DMS53 treated with DMSO at 0.1 percent for 48 hours (cell line): ENCODE measurements around the gene CYB5R3.
A peak's percentile ranks its signal among the peaks of the same experiment; 100 is the strongest.
"Not testable (repeated sequence)": the region's sequence is repeated elsewhere in the genome, so short reads cannot be mapped to it uniquely, and the experiment has no call there.

Source experiments
- DNase-seq: peaks from one replicate; lab custom pipeline; 2025; ENCODE audit not compliant: unreplicated experiment; lab: John Stamatoyannopoulos, UW

Gene CYB5R3

GRCh38 chr22:42679691-42680090, 30.5 kb upstream of the CYB5R3 start:
- no peak for DNase-seq

- DNase-seq: no peak
Observed at GRCh38 chr22:42678894-42679293, 29.7 kb upstream of the CYB5R3 start.

GRCh38 chr22:42677936-42678335, 28.7 kb upstream of the CYB5R3 start:
- not testable (repeated sequence) for DNase-seq

- no peak for DNase-seq
Observed at GRCh38 chr22:42676059-42676607, 26.9 kb upstream of the CYB5R3 start.

- peak; percentile 6 for DNase-seq
Observed at GRCh38 chr22:42673898-42674401, 24.8 kb upstream of the CYB5R3 start.

GRCh38 chr22:42673071-42673470, 23.9 kb upstream of the CYB5R3 start:
- not testable (repeated sequence) for DNase-seq

- no peak for DNase-seq
Observed at GRCh38 chr22:42670921-42671709, 21.9 kb upstream of the CYB5R3 start.

GRCh38 chr22:42670046-42670445, 20.9 kb upstream of the CYB5R3 start:
- DNase-seq: no peak

- DNase-seq: not testable (repeated sequence)
Observed at GRCh38 chr22:42666393-42666792, 17.2 kb upstream of the CYB5R3 start.

- no peak for DNase-seq
Observed at GRCh38 chr22:42664976-42665831, 16.0 kb upstream of the CYB5R3 start.

- DNase-seq: peak; percentile 39
Observed at GRCh38 chr22:42661985-42662831, 13.0 kb upstream of the CYB5R3 start.

GRCh38 chr22:42656578-42656977, 7.4 kb upstream of the CYB5R3 start:
- no peak for DNase-seq

- DNase-seq: peak; percentile 84
Observed at GRCh38 chr22:42655693-42656092, 6.5 kb upstream of the CYB5R3 start.

GRCh38 chr22:42654436-42655073, 5.4 kb upstream of the CYB5R3 start:
- no peak for DNase-seq

- no peak for DNase-seq
Observed at GRCh38 chr22:42653999-42654398, 4.8 kb upstream of the CYB5R3 start.

- DNase-seq: peak; percentile 4
Observed at GRCh38 chr22:42651134-42651533, 1.9 kb upstream of the CYB5R3 start.

GRCh38 chr22:42648368-42649245, 585 bp downstream of the CYB5R3 start:
- DNase-seq: no peak

- no peak for DNase-seq
Observed at GRCh38 chr22:42648017-42648367, 1.2 kb downstream of the CYB5R3 start.
